ENCODE data around the gene MRPL2. TPM values are rescaled to one million over a fixed set of nuclear protein-coding genes. Genes with fewer than 3 reads are reported as not detected.

Gene MRPL2
- total RNA-seq, 4 donors from 2014 or later: 17.3 to 35.4 (median 21.2) TPM

- no peak for TF ChIP-seq EP300 (IDR thresholded peaks at IDR 0.05)
- TF ChIP-seq CTCF (IDR thresholded peaks at IDR 0.05): no peak
- TF ChIP-seq POLR2AphosphoS5 (IDR thresholded peaks at IDR 0.05): no peak
- no peak for TF ChIP-seq POLR2A (IDR thresholded peaks at IDR 0.05)
- Histone ChIP-seq H3K27me3 (peaks cover 8% of the 10 kb centered on the region), H3K9me3 (no peaks in the 10 kb centered on the region), H3K27ac (no peak overlapping the region), H3K4me3 (no peak overlapping the region), H3K36me3 (no peaks in the 10 kb centered on the region), H3K4me1 (peaks cover 0 to 4% (median 0%) of the 10 kb centered on the region in 3 donors)
- ATAC-seq: no peak
- 30 to 54% methylated on average over 2 to 4 of the region's 4 CpGs for WGBS, 2 donors (ENCODE audit: low coverage in 1 of 2)
These were observed 42.3 kb upstream of the MRPL2 start for GRCh38 chr6:43101497-43101896.

- peaks cover 0 to 22% (median 0%) of the 10 kb centered on the region in 3 donors for H3K4me1 ChIP-seq
- H3K9me3 ChIP-seq: no peaks in the 10 kb centered on the region
- TF ChIP-seq POLR2AphosphoS5 (IDR thresholded peaks at IDR 0.05): no peak
- TF ChIP-seq EP300 (IDR thresholded peaks at IDR 0.05): no peak
- no peak for TF ChIP-seq CTCF (IDR thresholded peaks at IDR 0.05)
- TF ChIP-seq POLR2A (IDR thresholded peaks at IDR 0.05): no peak
- no peak for ATAC-seq
- WGBS, 2 donors (ENCODE audit: low coverage in 1 of 2): 83 to 100% methylated on average over 1 to 2 of the region's 4 CpGs
- peaks cover 8% of the 10 kb centered on the region for H3K27me3 ChIP-seq
- no peaks in the 10 kb centered on the region for H3K36me3 ChIP-seq
- no peak overlapping the region for H3K27ac ChIP-seq
- no peak overlapping the region for H3K4me3 ChIP-seq
These were observed 38.3 kb upstream of the MRPL2 start for GRCh38 chr6:43097502-43097901.

GRCh38 chr6:43097098-43097489 lies 37.9 kb upstream of the MRPL2 start:
- no peak overlapping the region for H3K27ac ChIP-seq
- no peak for ATAC-seq
- H3K9me3 ChIP-seq: no peaks in the 10 kb centered on the region
- WGBS, 2 donors (ENCODE audit: low coverage in 1 of 2): 26 to 49% methylated on average over 4 to 5 of the region's 5 CpGs
- peaks cover 8% of the 10 kb centered on the region for H3K27me3 ChIP-seq
- H3K4me1 ChIP-seq: peaks cover 0 to 22% (median 0%) of the 10 kb centered on the region in 3 donors
- no peaks in the 10 kb centered on the region for H3K36me3 ChIP-seq
- TF ChIP-seq POLR2AphosphoS5 (IDR thresholded peaks at IDR 0.05): no peak
- TF ChIP-seq EP300 (IDR thresholded peaks at IDR 0.05): no peak
- no peak for TF ChIP-seq CTCF (IDR thresholded peaks at IDR 0.05)
- no peak for TF ChIP-seq POLR2A (IDR thresholded peaks at IDR 0.05)
- no peak overlapping the region for H3K4me3 ChIP-seq

GRCh38 chr6:43096451-43097097 lies 37.3 kb upstream of the MRPL2 start:
- H3K36me3 ChIP-seq: no peaks in the 10 kb centered on the region
- H3K4me3 ChIP-seq: no peak overlapping the region
- H3K9me3 ChIP-seq: no peaks in the 10 kb centered on the region
- H3K4me1 ChIP-seq: peaks cover 0 to 22% (median 0%) of the 10 kb centered on the region in 3 donors
- peaks cover 8% of the 10 kb centered on the region for H3K27me3 ChIP-seq
- ATAC-seq: no peak
- 44 to 59% methylated on average over 2 of the region's 8 CpGs for WGBS, 2 donors (ENCODE audit: low coverage in 1 of 2)
- H3K27ac ChIP-seq: no peak overlapping the region
- TF ChIP-seq CTCF (IDR thresholded peaks at IDR 0.05): no peak
- TF ChIP-seq EP300 (IDR thresholded peaks at IDR 0.05): no peak
- TF ChIP-seq POLR2A (IDR thresholded peaks at IDR 0.05): no peak
- TF ChIP-seq POLR2AphosphoS5 (IDR thresholded peaks at IDR 0.05): no peak

- no peaks in the 10 kb centered on the region for H3K36me3 ChIP-seq
- H3K9me3 ChIP-seq: no peaks in the 10 kb centered on the region
- ATAC-seq: no peak
- peaks cover 0 to 22% (median 0%) of the 10 kb centered on the region in 3 donors for H3K4me1 ChIP-seq
- H3K4me3 ChIP-seq: no peak overlapping the region
- WGBS, 2 donors (ENCODE audit: low coverage in 1 of 2): 37% methylated on average over 2 of the region's 7 CpGs; no CpG with 5 or more reads in 1 of the 2 donors
- H3K27me3 ChIP-seq: peaks cover 8% of the 10 kb centered on the region
- TF ChIP-seq POLR2A (IDR thresholded peaks at IDR 0.05) (no peak), POLR2AphosphoS5 (IDR thresholded peaks at IDR 0.05) (no peak), CTCF (IDR thresholded peaks at IDR 0.05) (no peak), EP300 (IDR thresholded peaks at IDR 0.05) (no peak)
- no peak overlapping the region for H3K27ac ChIP-seq
These were observed 36.7 kb upstream of the MRPL2 start for GRCh38 chr6:43095939-43096338.
